A673 (cell line): Measurements from ENCODE around the gene GMDS. TPM values are rescaled to one million over a fixed set of nuclear protein-coding genes. Genes with fewer than 3 reads are reported as not detected.

Experiments
- BruUV-seq: library from RNA; stranded (reverse); fragments of 400-500 nt; replicated peaks from 2 replicates; lab custom pipeline; 2021; lab: Mats Ljungman, UMichigan
- CTCF ChIA-PET: fragments of 300-600 bp; sonication (Branson Sonifier 250); formaldehyde crosslinking; loops from one replicate; lab custom pipeline; 2022; ENCODE audit warnings: antibody characterized with exemption; lab: Charles Lee
- POLR2A ChIA-PET: fragments of 300-600 bp; sonication (Branson Sonifier 250); formaldehyde crosslinking; loops from one replicate; lab custom pipeline; 2022; ENCODE audit warnings: antibody characterized with exemption; ENCODE audit not compliant: low non-redundant PET; lab: Charles Lee
- DNase-seq: peaks from one replicate; pipeline ENCODE4 v3.0.0-alpha.2; 2015; ENCODE audit warnings: low spot score
- H3K27ac ChIP-seq: fragments of 200-600 bp; sonication (generic); 2 replicates; pipeline ENCODE4 v1.5.1; 2016; ENCODE audit warnings: mixed run types, low read depth, mild to moderate bottlenecking, mixed read lengths, antibody characterized with exemption, low read length; ENCODE audit not compliant: poor library complexity, severe bottlenecking
- H3K27me3 ChIP-seq: fragments of 200-600 bp; sonication (generic); replicated peaks from 2 replicates; pipeline ENCODE4 v1.6.1; 2017; ENCODE audit warnings: mixed run types, low read depth, mild to moderate bottlenecking, mixed read lengths, antibody characterized with exemption, low read length; ENCODE audit not compliant: insufficient read depth, poor library complexity
- H3K36me3 ChIP-seq: fragments of 200-600 bp; sonication (generic); 2 replicates; pipeline ENCODE4 v1.6.1; 2016; ENCODE audit warnings: mixed run types, mild to moderate bottlenecking, mixed read lengths, antibody characterized with exemption, low read length; ENCODE audit not compliant: insufficient read depth, poor library complexity, severe bottlenecking
- H3K4me1 ChIP-seq: fragments of 200-600 bp; sonication (generic); 2 replicates; pipeline ENCODE4 v1.6.1; 2017; ENCODE audit warnings: mixed run types, mild to moderate bottlenecking, mixed read lengths, antibody characterized with exemption, low read length; ENCODE audit not compliant: insufficient read depth, poor library complexity, severe bottlenecking
- H3K4me3 ChIP-seq: fragments of 200-600 bp; sonication (generic); 2 replicates; pipeline ENCODE4 v1.5.1; 2016; ENCODE audit warnings: low read depth, mixed run types, mild to moderate bottlenecking, mixed read lengths, low read length; ENCODE audit not compliant: poor library complexity, severe bottlenecking
- H3K9me3 ChIP-seq: fragments of 200-600 bp; sonication (generic); 2 replicates; pipeline ENCODE4 v1.6.1; 2016; ENCODE audit warnings: mixed run types, low read depth, mild to moderate bottlenecking, mixed read lengths, antibody characterized with exemption, low read length; ENCODE audit not compliant: poor library complexity, severe bottlenecking
- EZH2 ChIP-seq: fragments of 200-600 bp; sonication (generic); IDR thresholded peaks from 2 replicates; pipeline ENCODE4 v1.6.1; 2017; ENCODE audit warnings: borderline replicate concordance, low read depth, mild to moderate bottlenecking, mixed read lengths, antibody characterized with exemption, low read length; ENCODE audit not compliant: poor library complexity, severe bottlenecking
- intact Hi-C: fragments of 100-400 bp; cut with micrococcal nuclease; formaldehyde crosslinking; loops from one replicate; pipeline ENCODE4 v1.10.0; 2022; ENCODE audit not compliant: unreplicated experiment
- total RNA-seq: library from RNA; stranded (reverse); gene quantifications from 2 replicates; pipeline ENCODE4 v1.2.3, GENCODE V29; 2021
- TF ChIP-seq, protein P1 (sequence below): fragments of 300-800, 200-600 bp; sonication (generic); conservative IDR thresholded peaks from 2 replicates; pipeline ENCODE4 v1.5.1; 2017; ENCODE audit warnings: low read depth, mild to moderate bottlenecking, antibody characterized with exemption, low read length, moderate library complexity, mixed read lengths

The GMDS gene
- total RNA-seq, 1 experiment from 2014 or later, result 15.2 TPM

DNA sequence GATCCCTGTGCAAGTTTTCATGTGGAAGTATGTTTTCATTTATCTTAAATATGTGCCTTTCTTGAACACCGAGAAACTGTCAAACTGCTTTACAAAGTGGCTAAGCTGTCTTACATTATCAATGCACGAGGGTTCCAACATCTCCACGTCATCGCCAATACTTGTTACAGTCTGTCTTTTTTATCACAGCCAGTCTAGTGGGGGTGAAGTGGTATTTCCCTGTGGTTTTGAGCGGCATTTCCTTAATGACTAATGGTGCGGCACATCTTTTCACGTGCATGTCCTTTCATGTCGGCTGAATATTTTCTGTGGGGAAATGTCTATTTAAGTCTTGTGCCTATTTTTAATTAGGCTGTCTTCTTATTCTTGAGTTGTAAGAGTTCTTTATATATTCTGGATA lies 355.3 kb downstream of the GMDS start:
- Histone ChIP-seq H3K27ac (no peak overlapping the region), H3K4me3 (no peak overlapping the region), H3K36me3 (no peaks in the 10 kb centered on the region), H3K9me3 (no peaks in the 10 kb centered on the region), H3K4me1 (no peaks in the 10 kb centered on the region), H3K27me3 (no peaks in the 10 kb centered on the region)
- BruUV-seq, result no TSS peak
- ChIA-PET POLR2A (no interaction called here), CTCF (no interaction called here)
- TF ChIP-seq, protein P1, sequence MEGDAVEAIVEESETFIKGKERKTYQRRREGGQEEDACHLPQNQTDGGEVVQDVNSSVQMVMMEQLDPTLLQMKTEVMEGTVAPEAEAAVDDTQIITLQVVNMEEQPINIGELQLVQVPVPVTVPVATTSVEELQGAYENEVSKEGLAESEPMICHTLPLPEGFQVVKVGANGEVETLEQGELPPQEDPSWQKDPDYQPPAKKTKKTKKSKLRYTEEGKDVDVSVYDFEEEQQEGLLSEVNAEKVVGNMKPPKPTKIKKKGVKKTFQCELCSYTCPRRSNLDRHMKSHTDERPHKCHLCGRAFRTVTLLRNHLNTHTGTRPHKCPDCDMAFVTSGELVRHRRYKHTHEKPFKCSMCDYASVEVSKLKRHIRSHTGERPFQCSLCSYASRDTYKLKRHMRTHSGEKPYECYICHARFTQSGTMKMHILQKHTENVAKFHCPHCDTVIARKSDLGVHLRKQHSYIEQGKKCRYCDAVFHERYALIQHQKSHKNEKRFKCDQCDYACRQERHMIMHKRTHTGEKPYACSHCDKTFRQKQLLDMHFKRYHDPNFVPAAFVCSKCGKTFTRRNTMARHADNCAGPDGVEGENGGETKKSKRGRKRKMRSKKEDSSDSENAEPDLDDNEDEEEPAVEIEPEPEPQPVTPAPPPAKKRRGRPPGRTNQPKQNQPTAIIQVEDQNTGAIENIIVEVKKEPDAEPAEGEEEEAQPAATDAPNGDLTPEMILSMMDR, result no peak
- no peak for TF ChIP-seq EZH2
- no peak for DNase-seq
- intact Hi-C loops, result loop anchor here (10.0 kb wide), 1 partner anchor 215 kb away; no protein-coding TSS in a partner anchor

DNA sequence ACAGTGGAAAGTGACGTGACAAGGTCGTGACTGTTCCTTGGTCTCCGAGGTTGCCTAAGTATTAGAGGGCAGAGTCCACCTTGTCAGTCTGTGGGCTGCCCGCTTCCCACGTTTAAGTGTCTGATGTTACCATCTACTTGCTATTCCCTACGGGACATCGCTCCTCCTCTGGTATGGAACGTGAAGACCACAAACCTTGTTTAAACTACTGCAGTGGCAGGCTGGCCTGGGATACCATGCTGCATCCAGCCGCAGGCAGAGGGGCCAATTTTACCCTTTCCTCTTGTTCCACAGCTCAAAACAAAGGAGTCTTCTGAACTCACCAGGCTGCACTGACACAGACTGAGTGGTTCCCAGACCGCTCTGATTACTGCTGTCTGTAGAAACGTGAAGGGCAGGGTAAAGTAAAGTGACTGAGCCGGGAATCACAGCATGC lies 359.8 kb downstream of the GMDS start:
- POLR2A ChIA-PET, result no interaction called here
- no peaks in the 10 kb centered on the region for H3K9me3 ChIP-seq
- TF ChIP-seq, protein P1, result no peak
- TF ChIP-seq EZH2, result no peak
- BruUV-seq, result no TSS peak
- DNase-seq, result no peak
- no peak overlapping the region for H3K4me3 ChIP-seq
- H3K27me3 ChIP-seq, result no peaks in the 10 kb centered on the region
- no peaks in the 10 kb centered on the region for H3K4me1 ChIP-seq
- no peak overlapping the region for H3K27ac ChIP-seq
- H3K36me3 ChIP-seq, result no peaks in the 10 kb centered on the region
- intact Hi-C loops, result no loop called here
- CTCF ChIA-PET, result interaction anchor here (0.5 kb wide), 1 partner anchor 274 kb away, joined by 3 read pairs; no protein-coding TSS in a partner anchor

DNA sequence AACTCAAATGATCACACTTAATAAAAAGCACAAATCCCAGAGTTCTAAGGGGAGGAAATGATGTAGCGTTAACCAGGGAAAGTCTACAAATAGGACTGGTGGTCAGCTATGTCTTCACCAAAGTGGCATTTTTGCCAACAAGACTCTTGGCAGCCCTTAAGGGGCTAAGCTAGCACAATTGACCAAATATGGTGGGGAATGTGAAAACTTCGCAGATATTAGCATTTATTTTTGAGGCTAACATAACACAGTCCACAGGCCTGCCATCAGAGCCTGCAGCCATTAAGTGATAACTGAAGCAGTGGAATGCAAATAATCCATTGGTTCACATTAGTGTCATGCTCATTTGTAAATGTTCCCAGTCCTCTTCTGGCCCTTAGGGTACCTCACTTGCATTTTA lies 361.1 kb downstream of the GMDS start:
- POLR2A ChIA-PET, result no interaction called here
- no peaks in the 10 kb centered on the region for H3K4me1 ChIP-seq
- H3K9me3 ChIP-seq, result no peaks in the 10 kb centered on the region
- no peaks in the 10 kb centered on the region for H3K36me3 ChIP-seq
- TF ChIP-seq, protein P1, result no peak
- TF ChIP-seq EZH2, result no peak
- no peaks in the 10 kb centered on the region for H3K27me3 ChIP-seq
- CTCF ChIA-PET, result no interaction called here
- no peak overlapping the region for H3K4me3 ChIP-seq
- intact Hi-C loops, result no loop called here
- DNase-seq, result no peak
- no TSS peak for BruUV-seq
- no peak overlapping the region for H3K27ac ChIP-seq
